UCSD-AML1 (cell line): ENCODE data around the gene PM20D2.

Source experiments
- DNase-seq: peaks from one replicate; lab custom pipeline; 2025; ENCODE audit not compliant: unreplicated experiment; lab: John Stamatoyannopoulos, UW

Gene PM20D2

GRCh38 chr6:89145091-89145955 lies 532 bp upstream of the PM20D2 start:
- DNase-seq = no peak

- no peak for DNase-seq
Measured at GRCh38 chr6:89146718-89147700, 1.2 kb downstream of the PM20D2 start.

GRCh38 chr6:89148016-89148750 lies 2.3 kb downstream of the PM20D2 start:
- no peak for DNase-seq

- DNase-seq = no peak
Measured at GRCh38 chr6:89154131-89154530, 8.3 kb downstream of the PM20D2 start.

GRCh38 chr6:89160331-89161092 lies 14.7 kb downstream of the PM20D2 start:
- DNase-seq = no peak

DNA sequence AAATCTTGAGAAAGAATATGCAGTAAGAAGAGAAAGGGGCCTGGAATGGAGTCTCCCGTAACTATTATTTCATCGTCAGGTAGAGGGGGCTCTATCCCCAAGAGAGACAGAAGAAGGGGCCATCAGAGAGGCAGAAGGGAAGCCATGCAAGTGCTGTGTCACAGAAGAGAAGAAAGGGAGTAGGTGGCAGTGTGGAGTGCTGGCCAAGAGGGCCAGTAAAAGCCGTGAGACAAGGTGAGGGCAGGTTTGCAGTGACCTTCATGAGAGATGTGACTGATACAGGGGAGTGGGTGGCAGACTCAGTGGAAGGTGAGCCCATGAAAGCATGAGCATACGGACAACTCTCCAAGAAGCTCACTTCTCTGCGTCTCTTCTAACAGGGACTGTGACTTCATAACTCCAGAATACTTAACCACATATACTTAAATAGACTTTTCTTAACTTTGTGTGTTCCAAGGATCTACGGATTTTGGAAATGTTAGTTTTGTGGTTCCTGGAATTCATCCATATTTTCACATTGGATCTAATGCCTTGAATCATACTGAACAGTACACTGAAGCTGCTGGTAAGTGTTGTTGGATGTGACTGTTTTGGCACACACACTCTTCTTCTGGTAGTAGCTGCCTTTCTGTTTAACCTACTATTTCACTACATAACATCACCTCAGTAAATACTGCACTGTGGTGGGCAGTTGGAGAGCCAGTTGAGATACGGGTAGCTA lies 15.6 kb downstream of the PM20D2 start:
- DNase-seq = no peak

GRCh38 chr6:89162047-89162371 lies 16.2 kb downstream of the PM20D2 start:
- DNase-seq = no peak

GRCh38 chr6:89172131-89172530 lies 26.3 kb downstream of the PM20D2 start:
- no peak for DNase-seq

DNA sequence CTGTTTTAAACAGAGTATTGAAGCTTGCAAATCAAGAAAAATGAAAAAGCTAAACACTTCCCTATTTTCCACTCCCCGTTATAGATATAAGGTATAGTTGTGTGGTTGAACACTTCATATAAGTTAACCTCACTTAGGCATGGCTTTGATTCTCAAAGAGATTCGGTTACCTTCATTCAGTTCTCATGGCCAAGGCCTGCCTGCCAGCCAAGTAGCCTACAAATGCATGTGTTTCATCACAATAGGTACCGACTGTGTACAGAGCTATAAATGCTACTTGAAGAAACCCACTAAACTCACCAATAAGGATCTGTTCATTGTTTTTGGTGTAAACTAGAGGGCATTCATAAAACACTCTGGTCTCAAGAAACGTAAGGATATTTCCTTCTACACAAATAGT lies 27.8 kb downstream of the PM20D2 start:
- no peak for DNase-seq

GRCh38 chr6:89180112-89180511 lies 34.3 kb downstream of the PM20D2 start:
- DNase-seq = no peak

GRCh38 chr6:89180971-89181370 lies 35.1 kb downstream of the PM20D2 start:
- no peak for DNase-seq

GRCh38 chr6:89183294-89183693 lies 37.4 kb downstream of the PM20D2 start:
- DNase-seq = no peak

GRCh38 chr6:89184344-89184743 lies 38.5 kb downstream of the PM20D2 start:
- DNase-seq = no peak

DNA sequence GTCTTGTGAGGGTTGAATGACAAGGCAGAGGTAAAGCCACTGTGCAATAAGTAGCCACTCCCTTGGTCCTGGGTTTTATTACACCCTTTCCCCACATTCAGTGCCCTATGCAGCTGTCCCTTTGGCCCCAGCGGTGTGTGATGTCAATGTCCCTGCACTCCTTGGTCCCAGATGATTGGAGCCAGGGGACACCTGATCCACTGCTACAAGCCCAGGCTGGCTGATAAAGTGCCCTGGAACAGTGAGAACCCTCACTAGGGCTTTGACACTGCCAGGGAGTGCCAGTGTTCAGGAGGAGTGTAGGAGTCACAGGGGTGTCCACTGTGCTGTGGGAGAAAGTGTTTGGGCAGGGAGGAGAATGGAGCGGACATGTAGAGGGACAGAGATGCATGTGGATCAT lies 40.9 kb downstream of the PM20D2 start:
- DNase-seq = no peak

DNA sequence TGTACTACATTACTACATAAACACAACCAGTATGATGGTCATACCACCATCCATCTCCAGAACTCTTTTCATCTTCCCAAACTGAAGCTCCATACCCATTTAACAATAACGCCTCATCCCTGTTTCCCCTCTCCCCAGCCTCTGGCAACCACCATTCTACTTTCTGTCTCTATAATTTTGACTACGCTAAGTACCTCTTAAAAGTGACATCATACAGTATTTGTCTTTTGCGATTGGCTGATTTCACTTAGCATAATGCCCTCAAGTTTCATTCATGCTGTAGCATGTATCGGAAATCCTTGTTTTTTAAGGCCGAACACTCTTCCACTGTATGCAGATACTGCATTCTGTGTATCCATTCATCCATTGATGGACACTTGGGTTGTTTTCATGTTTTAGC lies 41.6 kb downstream of the PM20D2 start:
- no peak for DNase-seq

DNA sequence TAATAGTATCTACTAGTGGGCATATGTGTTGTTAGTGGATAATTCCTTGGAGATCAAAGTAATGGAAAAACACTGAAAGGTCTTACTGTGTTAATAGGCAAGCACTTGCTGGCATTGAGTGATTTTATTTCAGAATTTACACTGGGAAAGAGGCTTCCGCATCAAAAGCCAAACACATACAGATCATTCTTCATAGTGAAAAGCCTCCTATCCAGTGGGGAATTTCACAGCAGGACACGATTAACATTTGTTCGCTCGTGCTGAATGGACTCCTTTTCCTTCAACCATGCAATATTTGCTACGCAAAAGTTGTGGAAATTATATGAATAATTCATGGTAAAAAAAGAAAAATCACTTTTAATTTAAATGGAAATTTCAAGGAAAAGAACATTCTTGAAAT lies 44.9 kb downstream of the PM20D2 start:
- no peak for DNase-seq

GRCh38 chr6:89194559-89194958 lies 48.7 kb downstream of the PM20D2 start:
- no peak for DNase-seq

DNA sequence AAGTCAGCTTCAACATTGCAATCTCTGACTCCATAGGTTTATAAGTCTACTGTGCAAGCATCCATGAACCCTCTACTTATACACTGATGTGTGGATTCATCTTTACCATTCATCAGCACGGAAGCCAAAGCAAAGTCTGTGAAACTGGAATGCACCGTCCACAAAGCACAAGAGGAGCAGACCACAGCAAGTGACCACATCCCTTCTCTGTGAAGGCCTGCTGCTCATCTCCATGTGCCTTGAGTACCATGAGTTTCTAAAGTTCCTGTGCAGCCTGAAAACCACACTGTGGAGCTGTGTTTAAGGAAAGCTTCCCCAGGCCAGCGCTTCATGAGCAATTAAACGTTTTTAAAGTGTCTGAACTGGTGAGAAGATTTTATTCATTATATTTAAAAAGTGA lies 51.3 kb downstream of the PM20D2 start:
- DNase-seq = no peak

DNA sequence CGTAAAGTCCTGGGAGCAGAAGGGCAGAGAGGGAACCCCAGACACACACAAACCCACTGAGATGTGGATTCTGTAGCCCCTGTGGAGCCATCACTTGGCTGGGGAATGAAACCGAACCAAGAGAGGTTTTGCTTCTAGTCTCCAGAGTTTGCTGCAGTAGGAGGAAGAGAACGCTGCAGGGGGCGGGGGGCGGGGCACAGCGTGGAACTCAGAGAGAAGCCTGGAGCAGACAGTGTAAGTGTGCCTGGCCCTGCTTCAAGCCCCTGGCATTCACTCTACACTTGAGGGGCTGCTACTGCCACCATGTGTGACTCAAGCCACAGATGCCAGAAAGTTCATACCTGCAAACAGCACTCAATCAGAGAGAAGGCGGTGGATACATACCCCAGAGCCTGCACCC lies 52.4 kb downstream of the PM20D2 start:
- no peak for DNase-seq

- no peak for DNase-seq
Measured at GRCh38 chr6:89199579-89199978, 53.7 kb downstream of the PM20D2 start.
